ENCODE measurements around the gene PTPRM.

Gene PTPRM

DNA sequence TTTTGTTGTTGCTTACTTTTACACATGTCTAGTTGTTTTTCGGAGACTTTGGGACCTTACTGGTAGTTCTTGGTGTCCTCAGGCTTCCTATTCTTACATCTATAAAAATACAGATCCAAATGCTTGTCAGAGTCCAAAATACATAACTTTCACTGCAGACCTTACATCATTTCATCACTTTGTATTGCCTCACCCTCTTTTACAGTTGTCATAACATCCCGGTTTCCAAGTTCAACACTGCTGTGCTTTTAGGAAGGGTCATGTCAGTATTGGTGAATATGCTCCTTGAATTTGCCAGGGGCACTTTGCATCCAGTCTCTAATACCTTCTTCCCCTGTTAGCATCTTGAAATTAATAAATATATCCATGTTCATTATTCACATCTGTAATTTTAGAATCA lies 523.9 kb downstream of the PTPRM start:
- Histone ChIP-seq H3K4me2 (ENCODE audit: low read depth, low read length, poor library complexity, severe bottlenecking) (no peak overlapping the region), H3K4me3 (ENCODE audit: insufficient read depth, low read length, poor library complexity, severe bottlenecking) (no peak overlapping the region), H3K9me2 (replicated peaks; ENCODE audit: insufficient read depth, low read length) (no peaks in the 10 kb centered on the region), H4K20me1 (ENCODE audit: low read depth, low read length) (no peaks in the 10 kb centered on the region), H3K9me3 (ENCODE audit: insufficient read depth, low read length) (no peaks in the 10 kb centered on the region), H3K79me2 (ENCODE audit: insufficient read depth, low read length) (no peaks in the 10 kb centered on the region), H2AFZ (ENCODE audit: low read depth, low read length, severe bottlenecking) (no peak overlapping the region), H3K27ac (ENCODE audit: low read depth, low read length) (no peak overlapping the region), H3K9ac (ENCODE audit: low read length) (no peak overlapping the region), H3K27me3 (ENCODE audit: low read length) (no peaks in the 10 kb centered on the region), H3K36me3 (ENCODE audit: low read length) (no peaks in the 10 kb centered on the region), H3F3A (ENCODE audit: insufficient read depth) (no peaks in the 10 kb centered on the region)
- TF ChIP-seq, protein P1, sequence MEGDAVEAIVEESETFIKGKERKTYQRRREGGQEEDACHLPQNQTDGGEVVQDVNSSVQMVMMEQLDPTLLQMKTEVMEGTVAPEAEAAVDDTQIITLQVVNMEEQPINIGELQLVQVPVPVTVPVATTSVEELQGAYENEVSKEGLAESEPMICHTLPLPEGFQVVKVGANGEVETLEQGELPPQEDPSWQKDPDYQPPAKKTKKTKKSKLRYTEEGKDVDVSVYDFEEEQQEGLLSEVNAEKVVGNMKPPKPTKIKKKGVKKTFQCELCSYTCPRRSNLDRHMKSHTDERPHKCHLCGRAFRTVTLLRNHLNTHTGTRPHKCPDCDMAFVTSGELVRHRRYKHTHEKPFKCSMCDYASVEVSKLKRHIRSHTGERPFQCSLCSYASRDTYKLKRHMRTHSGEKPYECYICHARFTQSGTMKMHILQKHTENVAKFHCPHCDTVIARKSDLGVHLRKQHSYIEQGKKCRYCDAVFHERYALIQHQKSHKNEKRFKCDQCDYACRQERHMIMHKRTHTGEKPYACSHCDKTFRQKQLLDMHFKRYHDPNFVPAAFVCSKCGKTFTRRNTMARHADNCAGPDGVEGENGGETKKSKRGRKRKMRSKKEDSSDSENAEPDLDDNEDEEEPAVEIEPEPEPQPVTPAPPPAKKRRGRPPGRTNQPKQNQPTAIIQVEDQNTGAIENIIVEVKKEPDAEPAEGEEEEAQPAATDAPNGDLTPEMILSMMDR (IDR thresholded peaks at IDR 0.05; ENCODE audit: insufficient read depth, low read length, poor library complexity, severe bottlenecking): no peak
- TF ChIP-seq EZH2phosphoT487 (conservative IDR thresholded peaks at IDR 0.05; ENCODE audit: low read length): no peak

DNA sequence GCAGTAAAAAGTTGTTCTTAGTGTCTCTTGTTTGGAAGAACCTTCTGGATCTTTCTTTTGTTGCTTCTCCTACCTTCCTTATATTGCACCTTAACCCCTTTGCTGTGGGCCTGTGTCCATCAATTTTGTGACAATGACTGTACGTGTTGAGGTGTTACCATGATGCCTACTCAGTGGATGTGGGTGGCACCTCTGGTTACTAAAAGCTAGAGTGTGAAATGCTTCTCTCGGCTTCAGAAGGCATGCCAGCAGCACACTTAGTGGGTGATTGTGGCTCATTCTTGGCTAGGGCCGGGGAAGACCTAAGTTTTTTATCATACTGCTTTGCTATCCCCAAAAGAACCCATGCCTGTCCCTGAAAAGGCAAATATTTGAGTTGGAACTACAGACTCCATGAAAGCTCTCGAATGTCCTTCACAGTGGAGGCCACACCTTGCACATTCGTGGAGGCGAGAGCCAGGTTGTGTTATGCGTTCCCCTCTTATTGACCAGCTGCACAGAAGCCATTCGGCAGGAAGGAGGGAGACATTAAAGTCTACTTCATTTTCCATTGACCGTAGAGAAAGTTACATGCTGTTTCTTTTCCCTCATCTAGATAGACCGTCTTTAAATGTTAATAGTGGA lies 528.9 kb downstream of the PTPRM start:
- Histone ChIP-seq H4K20me1 (ENCODE audit: low read depth, low read length) (no peaks in the 10 kb centered on the region), H3K9me2 (replicated peaks; ENCODE audit: insufficient read depth, low read length) (no peaks in the 10 kb centered on the region), H2AFZ (ENCODE audit: low read depth, low read length, severe bottlenecking) (no peak overlapping the region), H3K27me3 (ENCODE audit: low read length) (no peaks in the 10 kb centered on the region), H3K9ac (ENCODE audit: low read length) (no peak overlapping the region), H3K9me3 (ENCODE audit: insufficient read depth, low read length) (no peaks in the 10 kb centered on the region), H3K79me2 (ENCODE audit: insufficient read depth, low read length) (no peaks in the 10 kb centered on the region), H3K4me2 (ENCODE audit: low read depth, low read length, poor library complexity, severe bottlenecking) (no peak overlapping the region), H3K4me3 (ENCODE audit: insufficient read depth, low read length, poor library complexity, severe bottlenecking) (no peak overlapping the region), H3K27ac (ENCODE audit: low read depth, low read length) (no peak overlapping the region), H3K36me3 (ENCODE audit: low read length) (no peaks in the 10 kb centered on the region), H3F3A (ENCODE audit: insufficient read depth) (no peaks in the 10 kb centered on the region)
- TF ChIP-seq, protein P1 (IDR thresholded peaks at IDR 0.05; ENCODE audit: insufficient read depth, low read length, poor library complexity, severe bottlenecking): no peak

DNA sequence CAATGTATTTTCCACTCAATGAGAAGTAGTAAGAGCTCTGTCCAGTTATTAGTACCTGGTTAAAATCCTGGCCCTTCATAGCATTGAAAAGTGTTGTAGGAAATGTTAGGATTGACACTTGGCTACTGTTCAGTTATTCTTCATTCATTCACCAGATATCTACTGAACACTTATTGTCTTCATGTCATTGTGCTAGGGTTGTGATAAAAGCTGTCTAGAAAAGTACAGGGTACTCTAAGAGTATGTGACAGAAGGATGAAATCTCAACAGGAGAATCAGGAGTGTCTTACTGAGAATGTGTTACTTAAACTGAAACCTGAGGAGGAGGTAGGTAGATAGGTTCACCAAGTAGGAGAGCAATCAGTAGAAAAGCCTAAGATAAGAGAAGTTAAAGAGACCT lies 530.3 kb downstream of the PTPRM start:
- H3F3A ChIP-seq (ENCODE audit: insufficient read depth): no peaks in the 10 kb centered on the region
- no peak overlapping the region for H3K4me2 ChIP-seq (ENCODE audit: low read depth, low read length, poor library complexity, severe bottlenecking)
- H3K27ac ChIP-seq (ENCODE audit: low read depth, low read length): no peak overlapping the region
- H3K27me3 ChIP-seq (ENCODE audit: low read length): no peaks in the 10 kb centered on the region
- TF ChIP-seq, protein P1 (IDR thresholded peaks at IDR 0.05; ENCODE audit: insufficient read depth, low read length, poor library complexity, severe bottlenecking): no peak
- no peak for TF ChIP-seq EZH2phosphoT487 (conservative IDR thresholded peaks at IDR 0.05; ENCODE audit: low read length)
- H3K36me3 ChIP-seq (ENCODE audit: low read length): no peaks in the 10 kb centered on the region
- H3K79me2 ChIP-seq (ENCODE audit: insufficient read depth, low read length): no peaks in the 10 kb centered on the region
- H3K9me2 ChIP-seq (replicated peaks; ENCODE audit: insufficient read depth, low read length): no peaks in the 10 kb centered on the region
- no peak overlapping the region for H2AFZ ChIP-seq (ENCODE audit: low read depth, low read length, severe bottlenecking)
- no peak overlapping the region for H3K4me3 ChIP-seq (ENCODE audit: insufficient read depth, low read length, poor library complexity, severe bottlenecking)
- H3K9ac ChIP-seq (ENCODE audit: low read length): no peak overlapping the region
- no peaks in the 10 kb centered on the region for H3K9me3 ChIP-seq (ENCODE audit: insufficient read depth, low read length)
- no peaks in the 10 kb centered on the region for H4K20me1 ChIP-seq (ENCODE audit: low read depth, low read length)

Data from SU-DHL-6 (cell line).